Measurements from ENCODE around the gene SERPINB7.

DNA sequence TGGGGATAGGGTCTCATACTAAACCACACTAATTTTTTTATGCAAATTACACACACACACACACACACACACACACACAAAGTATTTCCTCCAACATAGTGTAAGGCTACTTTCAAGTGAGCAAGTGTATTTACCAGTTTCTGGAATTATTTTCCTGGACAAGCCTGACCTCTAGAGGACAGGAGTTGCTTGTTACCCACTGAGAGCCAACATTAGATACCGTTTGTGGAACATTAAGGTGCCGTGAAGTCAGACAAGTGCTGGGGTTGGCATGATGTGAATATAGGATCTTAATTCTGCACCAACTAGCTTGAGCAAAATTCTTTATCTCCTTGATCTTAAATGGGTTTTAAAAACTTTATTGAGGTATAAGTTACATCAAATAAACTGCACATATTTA lies 72.9 kb downstream of the SERPINB7 start:
- TF ChIP-seq, protein P1, sequence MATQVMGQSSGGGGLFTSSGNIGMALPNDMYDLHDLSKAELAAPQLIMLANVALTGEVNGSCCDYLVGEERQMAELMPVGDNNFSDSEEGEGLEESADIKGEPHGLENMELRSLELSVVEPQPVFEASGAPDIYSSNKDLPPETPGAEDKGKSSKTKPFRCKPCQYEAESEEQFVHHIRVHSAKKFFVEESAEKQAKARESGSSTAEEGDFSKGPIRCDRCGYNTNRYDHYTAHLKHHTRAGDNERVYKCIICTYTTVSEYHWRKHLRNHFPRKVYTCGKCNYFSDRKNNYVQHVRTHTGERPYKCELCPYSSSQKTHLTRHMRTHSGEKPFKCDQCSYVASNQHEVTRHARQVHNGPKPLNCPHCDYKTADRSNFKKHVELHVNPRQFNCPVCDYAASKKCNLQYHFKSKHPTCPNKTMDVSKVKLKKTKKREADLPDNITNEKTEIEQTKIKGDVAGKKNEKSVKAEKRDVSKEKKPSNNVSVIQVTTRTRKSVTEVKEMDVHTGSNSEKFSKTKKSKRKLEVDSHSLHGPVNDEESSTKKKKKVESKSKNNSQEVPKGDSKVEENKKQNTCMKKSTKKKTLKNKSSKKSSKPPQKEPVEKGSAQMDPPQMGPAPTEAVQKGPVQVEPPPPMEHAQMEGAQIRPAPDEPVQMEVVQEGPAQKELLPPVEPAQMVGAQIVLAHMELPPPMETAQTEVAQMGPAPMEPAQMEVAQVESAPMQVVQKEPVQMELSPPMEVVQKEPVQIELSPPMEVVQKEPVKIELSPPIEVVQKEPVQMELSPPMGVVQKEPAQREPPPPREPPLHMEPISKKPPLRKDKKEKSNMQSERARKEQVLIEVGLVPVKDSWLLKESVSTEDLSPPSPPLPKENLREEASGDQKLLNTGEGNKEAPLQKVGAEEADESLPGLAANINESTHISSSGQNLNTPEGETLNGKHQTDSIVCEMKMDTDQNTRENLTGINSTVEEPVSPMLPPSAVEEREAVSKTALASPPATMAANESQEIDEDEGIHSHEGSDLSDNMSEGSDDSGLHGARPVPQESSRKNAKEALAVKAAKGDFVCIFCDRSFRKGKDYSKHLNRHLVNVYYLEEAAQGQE (IDR thresholded peaks at IDR 0.05), result no peak
- no peak for TF ChIP-seq POLR2A (IDR thresholded peaks at IDR 0.05; ENCODE audit: low read length)

All from A549 (cell line).